ENCODE data around the gene OR8D4.
"Not testable (repeated sequence)": the region's sequence is repeated elsewhere in the genome, so short reads cannot be mapped to it uniquely, and the experiment has no call there.

The OR8D4 gene

GRCh38 chr11:123901867-123902266 lies at the start of gene OR8D4:
OR8D4 (plus strand) TSS chr11:123902167; CDS start chr11:123906432, 4,265 bp downstream.
- Histone ChIP-seq H3K9ac (ENCODE audit: low read depth, low read length) (no peak within 1 kb of the TSS), H3K9me3 (ENCODE audit: control insufficient read depth, insufficient read depth, low read length) (no peaks in the 10 kb centered on the region), H3K4me1 (ENCODE audit: control insufficient read depth, insufficient read depth, low read length) (peaks cover 15% of the 10 kb centered on the region; the same call in 1 of the 2 replicates), H3K4me3 (ENCODE audit: low read depth, low read length) (no peak within 1 kb of the TSS), H3K36me3 (ENCODE audit: control insufficient read depth, insufficient read depth, low read length) (no peaks in the 10 kb centered on the region), H3K27me3 (ENCODE audit: control insufficient read depth, insufficient read depth, low read length) (no peaks in the 10 kb centered on the region), H3K27ac (ENCODE audit: low read depth, low read length) (no peak within 1 kb of the TSS)

- Histone ChIP-seq H3K27me3 (ENCODE audit: control insufficient read depth, insufficient read depth, low read length) (no peaks in the 10 kb centered on the region), H3K4me3 (ENCODE audit: low read depth, low read length) (no peak overlapping the region), H3K9ac (ENCODE audit: low read depth, low read length) (no peak overlapping the region), H3K36me3 (ENCODE audit: control insufficient read depth, insufficient read depth, low read length) (no peaks in the 10 kb centered on the region), H3K4me1 (ENCODE audit: control insufficient read depth, insufficient read depth, low read length) (peaks cover 8% of the 10 kb centered on the region), H3K27ac (ENCODE audit: low read depth, low read length) (no peak overlapping the region), H3K9me3 (ENCODE audit: control insufficient read depth, insufficient read depth, low read length) (peaks cover 15% of the 10 kb centered on the region)
Observed at GRCh38 chr11:123852321-123852720, 49.6 kb upstream of the OR8D4 start.

- no peak overlapping the region for H3K4me3 ChIP-seq (ENCODE audit: low read depth, low read length)
- H3K4me1 ChIP-seq (ENCODE audit: control insufficient read depth, insufficient read depth, low read length) = peaks cover 8% of the 10 kb centered on the region
- H3K27ac ChIP-seq (ENCODE audit: low read depth, low read length) = no peak overlapping the region
- no peaks in the 10 kb centered on the region for H3K27me3 ChIP-seq (ENCODE audit: control insufficient read depth, insufficient read depth, low read length)
- H3K36me3 ChIP-seq (ENCODE audit: control insufficient read depth, insufficient read depth, low read length) = no peaks in the 10 kb centered on the region
- H3K9me3 ChIP-seq (ENCODE audit: control insufficient read depth, insufficient read depth, low read length) = peaks cover 15% of the 10 kb centered on the region
- no peak overlapping the region for H3K9ac ChIP-seq (ENCODE audit: low read depth, low read length)
Observed at GRCh38 chr11:123853038-123853437, 48.9 kb upstream of the OR8D4 start.

- H3K9me3 ChIP-seq (ENCODE audit: control insufficient read depth, insufficient read depth, low read length) = peaks cover 15% of the 10 kb centered on the region
- H3K36me3 ChIP-seq (ENCODE audit: control insufficient read depth, insufficient read depth, low read length) = no peaks in the 10 kb centered on the region
- H3K4me3 ChIP-seq (ENCODE audit: low read depth, low read length) = no peak overlapping the region
- H3K4me1 ChIP-seq (ENCODE audit: control insufficient read depth, insufficient read depth, low read length) = peaks cover 27% of the 10 kb centered on the region
- H3K27me3 ChIP-seq (ENCODE audit: control insufficient read depth, insufficient read depth, low read length) = no peaks in the 10 kb centered on the region
- H3K9ac ChIP-seq (ENCODE audit: low read depth, low read length) = no peak overlapping the region
- no peak overlapping the region for H3K27ac ChIP-seq (ENCODE audit: low read depth, low read length)
Observed at GRCh38 chr11:123856444-123856843, 45.5 kb upstream of the OR8D4 start.

- no peaks in the 10 kb centered on the region for H3K27me3 ChIP-seq (ENCODE audit: control insufficient read depth, insufficient read depth, low read length)
- peaks cover 32% of the 10 kb centered on the region for H3K4me1 ChIP-seq (ENCODE audit: control insufficient read depth, insufficient read depth, low read length)
- no peak overlapping the region for H3K4me3 ChIP-seq (ENCODE audit: low read depth, low read length)
- no peak overlapping the region for H3K9ac ChIP-seq (ENCODE audit: low read depth, low read length)
- no peak overlapping the region for H3K27ac ChIP-seq (ENCODE audit: low read depth, low read length)
- H3K36me3 ChIP-seq (ENCODE audit: control insufficient read depth, insufficient read depth, low read length) = no peaks in the 10 kb centered on the region
- H3K9me3 ChIP-seq (ENCODE audit: control insufficient read depth, insufficient read depth, low read length) = peaks cover 8% of the 10 kb centered on the region
Observed at GRCh38 chr11:123859731-123860130, 42.2 kb upstream of the OR8D4 start.

- not testable (repeated sequence) for H3K36me3 ChIP-seq (ENCODE audit: control insufficient read depth, insufficient read depth, low read length); H3K27me3 ChIP-seq (ENCODE audit: control insufficient read depth, insufficient read depth, low read length); H3K9ac ChIP-seq (ENCODE audit: low read depth, low read length); H3K9me3 ChIP-seq (ENCODE audit: control insufficient read depth, insufficient read depth, low read length); H3K4me3 ChIP-seq (ENCODE audit: low read depth, low read length)
- Histone ChIP-seq H3K4me1 (ENCODE audit: control insufficient read depth, insufficient read depth, low read length) (peaks cover 23% of the 10 kb centered on the region), H3K27ac (ENCODE audit: low read depth, low read length) (peak overlapping the region; percentile 59)
Observed at GRCh38 chr11:123865293-123865692, 36.7 kb upstream of the OR8D4 start.

GRCh38 chr11:123867795-123868194 lies 34.2 kb upstream of the OR8D4 start:
- not testable (repeated sequence) for H3K9me3 ChIP-seq (ENCODE audit: control insufficient read depth, insufficient read depth, low read length); H3K4me3 ChIP-seq (ENCODE audit: low read depth, low read length); H3K9ac ChIP-seq (ENCODE audit: low read depth, low read length); H3K36me3 ChIP-seq (ENCODE audit: control insufficient read depth, insufficient read depth, low read length); H3K27ac ChIP-seq (ENCODE audit: low read depth, low read length); H3K27me3 ChIP-seq (ENCODE audit: control insufficient read depth, insufficient read depth, low read length)
- peaks cover 19% of the 10 kb centered on the region for H3K4me1 ChIP-seq (ENCODE audit: control insufficient read depth, insufficient read depth, low read length)

GRCh38 chr11:123880912-123881311 lies 21.1 kb upstream of the OR8D4 start:
- H3K27ac ChIP-seq (ENCODE audit: low read depth, low read length) = no peak overlapping the region
- H3K9ac ChIP-seq (ENCODE audit: low read depth, low read length) = no peak overlapping the region
- no peaks in the 10 kb centered on the region for H3K9me3 ChIP-seq (ENCODE audit: control insufficient read depth, insufficient read depth, low read length)
- H3K4me1 ChIP-seq (ENCODE audit: control insufficient read depth, insufficient read depth, low read length) = no peaks in the 10 kb centered on the region
- H3K27me3 ChIP-seq (ENCODE audit: control insufficient read depth, insufficient read depth, low read length) = no peaks in the 10 kb centered on the region
- H3K4me3 ChIP-seq (ENCODE audit: low read depth, low read length) = no peak overlapping the region
- H3K36me3 ChIP-seq (ENCODE audit: control insufficient read depth, insufficient read depth, low read length) = no peaks in the 10 kb centered on the region

GRCh38 chr11:123885570-123885969 lies 16.4 kb upstream of the OR8D4 start, which contains the start of gene TMEM225:
TMEM225 (minus strand) TSS chr11:123885670; CDS start chr11:123885425, 245 bp downstream.
- Histone ChIP-seq H3K27me3 (ENCODE audit: control insufficient read depth, insufficient read depth, low read length) (no peaks in the 10 kb centered on the region), H3K9ac (ENCODE audit: low read depth, low read length) (no peak within 1 kb of the TSS), H3K9me3 (ENCODE audit: control insufficient read depth, insufficient read depth, low read length) (no peaks in the 10 kb centered on the region), H3K4me1 (ENCODE audit: control insufficient read depth, insufficient read depth, low read length) (no peaks in the 10 kb centered on the region), H3K4me3 (ENCODE audit: low read depth, low read length) (no peak within 1 kb of the TSS), H3K27ac (ENCODE audit: low read depth, low read length) (no peak within 1 kb of the TSS), H3K36me3 (ENCODE audit: control insufficient read depth, insufficient read depth, low read length) (no peaks in the 10 kb centered on the region)

GRCh38 chr11:123892031-123892430 lies 9.9 kb upstream of the OR8D4 start:
- no peaks in the 10 kb centered on the region for H3K36me3 ChIP-seq (ENCODE audit: control insufficient read depth, insufficient read depth, low read length)
- peaks cover 4% of the 10 kb centered on the region; the same call in 1 of the 2 replicates for H3K4me1 ChIP-seq (ENCODE audit: control insufficient read depth, insufficient read depth, low read length)
- H3K27me3 ChIP-seq (ENCODE audit: control insufficient read depth, insufficient read depth, low read length) = no peaks in the 10 kb centered on the region
- no peak overlapping the region for H3K27ac ChIP-seq (ENCODE audit: low read depth, low read length)
- no peak overlapping the region for H3K4me3 ChIP-seq (ENCODE audit: low read depth, low read length)
- H3K9me3 ChIP-seq (ENCODE audit: control insufficient read depth, insufficient read depth, low read length) = no peaks in the 10 kb centered on the region
- no peak overlapping the region for H3K9ac ChIP-seq (ENCODE audit: low read depth, low read length)

- Histone ChIP-seq H3K36me3 (ENCODE audit: control insufficient read depth, insufficient read depth, low read length) (no peaks in the 10 kb centered on the region), H3K4me1 (ENCODE audit: control insufficient read depth, insufficient read depth, low read length) (peaks cover 9% of the 10 kb centered on the region; the same call in 1 of the 2 replicates), H3K27me3 (ENCODE audit: control insufficient read depth, insufficient read depth, low read length) (no peaks in the 10 kb centered on the region), H3K9ac (ENCODE audit: low read depth, low read length) (no peak overlapping the region), H3K9me3 (ENCODE audit: control insufficient read depth, insufficient read depth, low read length) (no peaks in the 10 kb centered on the region), H3K27ac (ENCODE audit: low read depth, low read length) (no peak overlapping the region), H3K4me3 (ENCODE audit: low read depth, low read length) (no peak overlapping the region)
Observed at GRCh38 chr11:123899792-123900191, 2.2 kb upstream of the OR8D4 start.

- Histone ChIP-seq H3K36me3 (ENCODE audit: control insufficient read depth, insufficient read depth, low read length) (no peaks in the 10 kb centered on the region), H3K27ac (ENCODE audit: low read depth, low read length) (no peak overlapping the region), H3K9me3 (ENCODE audit: control insufficient read depth, insufficient read depth, low read length) (no peaks in the 10 kb centered on the region), H3K4me3 (ENCODE audit: low read depth, low read length) (no peak overlapping the region), H3K4me1 (ENCODE audit: control insufficient read depth, insufficient read depth, low read length) (peaks cover 15% of the 10 kb centered on the region; the same call in 1 of the 2 replicates), H3K27me3 (ENCODE audit: control insufficient read depth, insufficient read depth, low read length) (no peaks in the 10 kb centered on the region), H3K9ac (ENCODE audit: low read depth, low read length) (no peak overlapping the region)
Observed at GRCh38 chr11:123903932-123904331, 2.0 kb downstream of the OR8D4 start.
